PC-9 (cell line): ENCODE results near the gene GPATCH4. TPM values are rescaled to one million over a fixed set of nuclear protein-coding genes. Genes with fewer than 3 reads are reported as not detected.

ENCODE experiments used
- BruUV-seq: library from RNA; stranded (reverse); fragments of 400-500 nt; replicated peaks from 2 replicates; lab custom pipeline; 2021; lab: Mats Ljungman, UMichigan
- CTCF ChIA-PET: fragments of 300-600 bp; sonication (Branson Sonifier 250); formaldehyde crosslinking; loops from one replicate; lab custom pipeline; 2022; ENCODE audit warnings: antibody characterized with exemption; lab: Charles Lee
- POLR2A ChIA-PET: fragments of 300-600 bp; sonication (Branson Sonifier 250); formaldehyde crosslinking; loops from one replicate; lab custom pipeline; 2022; ENCODE audit warnings: antibody characterized with exemption; ENCODE audit not compliant: unreplicated experiment; lab: Charles Lee
- DNase-seq, 2 experiments: peaks; one replicate each; pipeline versions ENCODE4 v3.0.0 to v3.0.0-alpha.2; 2015 to 2022; ENCODE audit warnings: mixed read lengths in 1 of 2
- H2AFZ ChIP-seq: fragments of 200-600 bp; sonication (generic); 2 replicates; pipeline ENCODE4 v1.8.1; 2017; ENCODE audit warnings: antibody characterized with exemption
- H3F3A ChIP-seq: fragments of 200-600 bp; sonication (generic); 2 replicates; pipeline ENCODE4 v1.8.1; 2017; ENCODE audit warnings: antibody characterized with exemption, mild to moderate bottlenecking, low read depth; ENCODE audit not compliant: insufficient read depth
- H3K27ac ChIP-seq: fragments of 200-600 bp; sonication (generic); 2 replicates; pipeline ENCODE4 v1.6.1; 2016; ENCODE audit warnings: mixed run types
- H3K27me3 ChIP-seq: fragments of 200-600 bp; sonication (generic); 2 replicates; pipeline ENCODE4 v1.6.1; 2016; ENCODE audit warnings: low read depth, mixed run types; ENCODE audit not compliant: insufficient read depth
- H3K36me3 ChIP-seq: fragments of 200-600 bp; sonication (generic); 2 replicates; pipeline ENCODE4 v1.6.1; 2016; ENCODE audit warnings: low read depth, mixed run types
- H3K4me1 ChIP-seq: fragments of 200-600 bp; sonication (generic); replicated peaks from 2 replicates; pipeline ENCODE4 v1.6.1; 2016; ENCODE audit warnings: mixed run types; ENCODE audit not compliant: insufficient read depth
- H3K4me2 ChIP-seq: fragments of 200-600 bp; sonication (generic); 2 replicates; pipeline ENCODE4 v1.6.1; 2017; ENCODE audit warnings: mixed run types
- H3K4me3 ChIP-seq: fragments of 200-600 bp; sonication (generic); 2 replicates; pipeline ENCODE4 v1.6.1; 2016; ENCODE audit warnings: mixed run types
- H3K79me2 ChIP-seq: fragments of 200-600 bp; sonication (generic); 2 replicates; pipeline ENCODE4 v1.6.1; 2017; ENCODE audit warnings: low read depth, mixed run types
- H3K9me2 ChIP-seq: fragments of 200-600 bp; sonication (generic); 2 replicates; pipeline ENCODE4 v1.8.1; 2017; ENCODE audit warnings: mild to moderate bottlenecking; ENCODE audit not compliant: insufficient read depth
- H3K9me3 ChIP-seq: fragments of 200-600 bp; sonication (generic); 2 replicates; pipeline ENCODE4 v1.8.1; 2016; ENCODE audit warnings: low read depth; ENCODE audit not compliant: insufficient read depth
- H4K20me1 ChIP-seq: fragments of 200-600 bp; sonication (generic); 2 replicates; pipeline ENCODE4 v1.8.1; 2017; ENCODE audit not compliant: insufficient read depth
- EZH2 ChIP-seq: fragments of 200-600 bp; sonication (generic); IDR thresholded peaks from 2 replicates; pipeline ENCODE4 v1.8.0; 2017; ENCODE audit warnings: antibody characterized with exemption, low read depth
- intact Hi-C: fragments of 100-400 bp; cut with micrococcal nuclease; formaldehyde crosslinking; loops from one replicate; pipeline ENCODE4 v1.10.0; 2022; ENCODE audit not compliant: unreplicated experiment
- total RNA-seq: library from RNA; stranded (reverse); gene quantifications from 2 replicates; pipeline ENCODE4 v1.2.3, GENCODE V29; 2021
- TF ChIP-seq, protein P1 (sequence below): fragments of 200-600 bp; sonication (generic); conservative IDR thresholded peaks from 2 replicates; pipeline ENCODE4 v1.6.1; 2017; ENCODE audit warnings: mixed run types, antibody characterized with exemption, mild to moderate bottlenecking, moderate library complexity

Gene GPATCH4
- total RNA-seq, 1 experiment from 2014 or later, result 17.5 TPM

DNA sequence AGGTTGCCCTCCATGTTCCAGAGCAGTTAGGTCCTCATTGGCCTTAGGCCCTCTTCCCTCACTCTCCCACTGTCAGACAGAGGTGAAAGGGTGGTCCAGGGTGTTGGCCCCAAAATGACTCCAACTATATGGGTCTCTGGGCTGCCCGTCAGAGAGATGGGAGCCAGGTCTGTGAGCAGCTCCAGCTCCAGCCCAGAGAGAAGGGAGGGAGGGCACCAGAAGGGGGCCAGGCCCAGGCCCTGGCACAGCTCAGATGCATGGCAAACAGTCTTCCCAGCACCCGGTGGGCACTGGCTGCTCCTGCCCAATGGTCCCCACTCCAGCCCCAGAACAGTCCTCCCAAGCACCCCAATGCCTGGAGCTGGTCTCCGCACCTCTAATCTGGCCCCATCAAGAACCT, 42.9 kb upstream of the GPATCH4 start:
- no TSS peak for BruUV-seq
- Histone ChIP-seq H4K20me1 (peaks cover 96% of the 10 kb centered on the region), H3K36me3 (peaks cover 19% of the 10 kb centered on the region), H3K4me3 (no peak overlapping the region), H3K9me3 (no peaks in the 10 kb centered on the region), H3K9me2 (no peaks in the 10 kb centered on the region), H3K27ac (no peak overlapping the region), H3K79me2 (no peaks in the 10 kb centered on the region), H3K27me3 (no peaks in the 10 kb centered on the region), H3K4me2 (no peak overlapping the region), H2AFZ (no peak overlapping the region), H3K4me1 (peaks cover 18% of the 10 kb centered on the region), H3F3A (peaks cover 52% of the 10 kb centered on the region)
- ChIA-PET POLR2A (interaction anchor here (0.6 kb wide), 1 partner anchor 27 kb away, joined by 3 read pairs; no protein-coding TSS in a partner anchor), CTCF (no interaction called here)
- TF ChIP-seq, protein P1, sequence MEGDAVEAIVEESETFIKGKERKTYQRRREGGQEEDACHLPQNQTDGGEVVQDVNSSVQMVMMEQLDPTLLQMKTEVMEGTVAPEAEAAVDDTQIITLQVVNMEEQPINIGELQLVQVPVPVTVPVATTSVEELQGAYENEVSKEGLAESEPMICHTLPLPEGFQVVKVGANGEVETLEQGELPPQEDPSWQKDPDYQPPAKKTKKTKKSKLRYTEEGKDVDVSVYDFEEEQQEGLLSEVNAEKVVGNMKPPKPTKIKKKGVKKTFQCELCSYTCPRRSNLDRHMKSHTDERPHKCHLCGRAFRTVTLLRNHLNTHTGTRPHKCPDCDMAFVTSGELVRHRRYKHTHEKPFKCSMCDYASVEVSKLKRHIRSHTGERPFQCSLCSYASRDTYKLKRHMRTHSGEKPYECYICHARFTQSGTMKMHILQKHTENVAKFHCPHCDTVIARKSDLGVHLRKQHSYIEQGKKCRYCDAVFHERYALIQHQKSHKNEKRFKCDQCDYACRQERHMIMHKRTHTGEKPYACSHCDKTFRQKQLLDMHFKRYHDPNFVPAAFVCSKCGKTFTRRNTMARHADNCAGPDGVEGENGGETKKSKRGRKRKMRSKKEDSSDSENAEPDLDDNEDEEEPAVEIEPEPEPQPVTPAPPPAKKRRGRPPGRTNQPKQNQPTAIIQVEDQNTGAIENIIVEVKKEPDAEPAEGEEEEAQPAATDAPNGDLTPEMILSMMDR, result no peak
- TF ChIP-seq EZH2, result no peak
- DNase-seq, result no peak
- intact Hi-C loops, result no loop called here

DNA sequence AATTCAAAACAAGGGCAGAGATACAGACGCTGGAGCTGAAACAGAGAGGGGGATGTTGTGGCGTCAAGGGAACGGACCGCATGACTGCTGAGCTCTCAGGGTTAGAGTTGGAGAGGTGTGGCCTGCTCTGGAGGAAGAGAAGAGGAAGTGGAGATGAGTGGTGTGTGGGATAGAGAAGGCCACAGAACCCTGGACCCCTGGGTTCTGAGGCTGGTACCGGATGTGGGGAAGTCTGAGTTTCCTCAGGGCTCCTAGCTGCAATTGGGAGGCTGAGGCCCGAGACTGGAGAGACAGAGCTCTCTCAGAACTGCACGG, 42.5 kb upstream of the GPATCH4 start:
- no peaks in the 10 kb centered on the region for H3K9me3 ChIP-seq
- intact Hi-C loops, result no loop called here
- no peaks in the 10 kb centered on the region for H3K27me3 ChIP-seq
- no peaks in the 10 kb centered on the region for H3K79me2 ChIP-seq
- H3K9me2 ChIP-seq, result no peaks in the 10 kb centered on the region
- H3K36me3 ChIP-seq, result peaks cover 19% of the 10 kb centered on the region
- H3K4me3 ChIP-seq, result no peak overlapping the region
- no TSS peak for BruUV-seq
- H3K4me1 ChIP-seq, result peaks cover 22% of the 10 kb centered on the region
- H4K20me1 ChIP-seq, result peaks cover 96% of the 10 kb centered on the region
- H3K4me2 ChIP-seq, result no peak overlapping the region
- no peak overlapping the region for H2AFZ ChIP-seq
- no peak overlapping the region for H3K27ac ChIP-seq
- H3F3A ChIP-seq, result peaks cover 56% of the 10 kb centered on the region
- ChIA-PET POLR2A (no interaction called here), CTCF (no interaction called here)
- no peak for DNase-seq
- no peak for TF ChIP-seq EZH2

DNA sequence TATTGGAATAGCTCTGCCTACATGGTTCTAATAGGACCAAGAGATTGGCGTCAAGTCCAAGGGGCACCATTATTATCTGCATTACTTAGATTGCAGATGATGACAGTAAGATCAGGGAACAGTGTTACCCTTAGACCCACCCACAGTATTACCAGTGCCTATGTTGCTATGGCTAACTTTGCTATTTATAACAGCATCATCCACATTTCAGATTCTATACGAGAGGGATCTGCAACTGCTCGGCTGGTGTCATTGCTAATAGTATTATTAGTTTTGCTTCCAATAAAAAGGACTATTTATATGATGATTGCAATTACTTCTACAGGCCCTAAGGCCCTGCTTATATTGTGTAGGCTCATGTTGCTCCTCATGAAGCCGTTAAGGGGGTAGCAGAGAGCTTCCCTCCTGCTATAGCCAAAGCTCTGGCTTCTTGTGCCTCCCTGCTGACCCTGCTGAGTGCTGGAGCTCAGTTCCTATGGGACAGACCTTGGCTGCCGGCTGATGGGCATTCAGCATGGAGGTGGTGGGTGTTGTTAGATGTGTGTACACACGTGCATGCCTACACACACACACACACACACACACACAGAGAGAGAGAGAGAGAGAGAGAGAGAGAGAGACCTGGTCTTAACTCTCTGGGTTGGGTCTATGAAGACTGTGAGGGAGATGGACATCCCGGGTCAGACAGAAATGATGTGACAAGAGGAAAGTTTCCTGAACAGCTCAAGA, 41.9 kb upstream of the GPATCH4 start:
- Histone ChIP-seq H3K27ac (no peak overlapping the region), H3K27me3 (no peaks in the 10 kb centered on the region), H4K20me1 (peaks cover 96% of the 10 kb centered on the region), H3K9me3 (no peaks in the 10 kb centered on the region), H3K4me1 (peaks cover 27% of the 10 kb centered on the region), H2AFZ (no peak overlapping the region), H3K4me3 (no peak overlapping the region), H3K79me2 (no peaks in the 10 kb centered on the region), H3K36me3 (peaks cover 19% of the 10 kb centered on the region), H3K9me2 (no peaks in the 10 kb centered on the region), H3K4me2 (no peak overlapping the region), H3F3A (peaks cover 61% of the 10 kb centered on the region)
- POLR2A ChIA-PET, result no interaction called here
- CTCF ChIA-PET, result no interaction called here
- intact Hi-C loops, result no loop called here
- BruUV-seq, result no TSS peak
- no peak for DNase-seq
- TF ChIP-seq, protein P1, result no peak
